ENCODE data around the gene BEND5. TPM values are rescaled to one million over a fixed set of nuclear protein-coding genes. Genes with fewer than 3 reads are reported as not detected.

Gene BEND5
- total RNA-seq, 1 donor from 2014 or later = 8.6 TPM

- Histone ChIP-seq H3K4me1 (no peaks in the 10 kb centered on the region), H3K9me3 (no peaks in the 10 kb centered on the region), H3K4me3 (no peak overlapping the region), H3K27ac (no peak overlapping the region), H3K27me3 (no peaks in the 10 kb centered on the region), H3K36me3 (no peaks in the 10 kb centered on the region)
- intact Hi-C loops (cut with DNase I) = no loop called here
- no peak for DNase-seq (ENCODE audit: extremely low spot score in 2 of 2)
- TF ChIP-seq CTCF (IDR thresholded peaks at IDR 0.05) = no peak
- TF ChIP-seq POLR2AphosphoS5 (IDR thresholded peaks at IDR 0.05; ENCODE audit: insufficient read depth in 1 of 2, low read depth in 1 of 2) = no peak
- no peak for TF ChIP-seq POLR2A (IDR thresholded peaks at IDR 0.05)
These were observed 27.6 kb downstream of the BEND5 start for GRCh38 chr1:48749068-48749467.

GRCh38 chr1:48746906-48747305 lies 29.8 kb downstream of the BEND5 start:
- TF ChIP-seq CTCF (IDR thresholded peaks at IDR 0.05) = no peak
- TF ChIP-seq POLR2AphosphoS5 (IDR thresholded peaks at IDR 0.05; ENCODE audit: insufficient read depth in 1 of 2, low read depth in 1 of 2) = no peak
- TF ChIP-seq POLR2A (IDR thresholded peaks at IDR 0.05) = no peak
- H3K27me3 ChIP-seq = no peaks in the 10 kb centered on the region
- no peak overlapping the region for H3K4me3 ChIP-seq
- no peaks in the 10 kb centered on the region for H3K9me3 ChIP-seq
- DNase-seq (ENCODE audit: extremely low spot score in 2 of 2) = no peak
- intact Hi-C loops (cut with DNase I) = no loop called here
- H3K36me3 ChIP-seq = no peaks in the 10 kb centered on the region
- no peak overlapping the region for H3K27ac ChIP-seq
- H3K4me1 ChIP-seq = no peaks in the 10 kb centered on the region

GRCh38 chr1:48744032-48744431 lies 32.7 kb downstream of the BEND5 start:
- intact Hi-C loops (cut with DNase I) = no loop called here
- no peak for DNase-seq (ENCODE audit: extremely low spot score in 2 of 2)
- H3K9me3 ChIP-seq = no peaks in the 10 kb centered on the region
- no peak overlapping the region for H3K4me3 ChIP-seq
- no peak overlapping the region for H3K27ac ChIP-seq
- H3K4me1 ChIP-seq = no peaks in the 10 kb centered on the region
- TF ChIP-seq POLR2A (IDR thresholded peaks at IDR 0.05) (no peak), POLR2AphosphoS5 (IDR thresholded peaks at IDR 0.05; ENCODE audit: insufficient read depth in 1 of 2, low read depth in 1 of 2) (no peak), CTCF (IDR thresholded peaks at IDR 0.05) (no peak)
- no peaks in the 10 kb centered on the region for H3K36me3 ChIP-seq
- H3K27me3 ChIP-seq = no peaks in the 10 kb centered on the region

- intact Hi-C loops (cut with DNase I) = no loop called here
- DNase-seq (ENCODE audit: extremely low spot score in 2 of 2) = no peak
- Histone ChIP-seq H3K4me3 (no peak overlapping the region), H3K36me3 (no peaks in the 10 kb centered on the region), H3K9me3 (no peaks in the 10 kb centered on the region), H3K27me3 (no peaks in the 10 kb centered on the region), H3K27ac (no peak overlapping the region), H3K4me1 (no peaks in the 10 kb centered on the region)
- TF ChIP-seq POLR2A (IDR thresholded peaks at IDR 0.05) (no peak), CTCF (IDR thresholded peaks at IDR 0.05) (no peak), POLR2AphosphoS5 (IDR thresholded peaks at IDR 0.05; ENCODE audit: insufficient read depth in 1 of 2, low read depth in 1 of 2) (no peak)
These were observed 33.2 kb downstream of the BEND5 start for GRCh38 chr1:48743480-48743879.

GRCh38 chr1:48741380-48741779 lies 35.3 kb downstream of the BEND5 start:
- DNase-seq (ENCODE audit: extremely low spot score in 2 of 2) = no peak
- Histone ChIP-seq H3K36me3 (peaks cover 0 to 2% of the 10 kb centered on the region in 2 donors), H3K4me3 (no peak overlapping the region), H3K9me3 (no peaks in the 10 kb centered on the region), H3K27me3 (no peaks in the 10 kb centered on the region), H3K4me1 (no peaks in the 10 kb centered on the region), H3K27ac (no peak overlapping the region)
- TF ChIP-seq CTCF (IDR thresholded peaks at IDR 0.05) = no peak
- TF ChIP-seq POLR2AphosphoS5 (IDR thresholded peaks at IDR 0.05; ENCODE audit: insufficient read depth in 1 of 2, low read depth in 1 of 2) = no peak
- TF ChIP-seq POLR2A (IDR thresholded peaks at IDR 0.05) = no peak
- intact Hi-C loops (cut with DNase I) = no loop called here
